Measurements from ENCODE around the gene SCNN1A.
A peak's percentile ranks its signal among the peaks of the same experiment; 100 is the strongest.

Gene SCNN1A

DNA sequence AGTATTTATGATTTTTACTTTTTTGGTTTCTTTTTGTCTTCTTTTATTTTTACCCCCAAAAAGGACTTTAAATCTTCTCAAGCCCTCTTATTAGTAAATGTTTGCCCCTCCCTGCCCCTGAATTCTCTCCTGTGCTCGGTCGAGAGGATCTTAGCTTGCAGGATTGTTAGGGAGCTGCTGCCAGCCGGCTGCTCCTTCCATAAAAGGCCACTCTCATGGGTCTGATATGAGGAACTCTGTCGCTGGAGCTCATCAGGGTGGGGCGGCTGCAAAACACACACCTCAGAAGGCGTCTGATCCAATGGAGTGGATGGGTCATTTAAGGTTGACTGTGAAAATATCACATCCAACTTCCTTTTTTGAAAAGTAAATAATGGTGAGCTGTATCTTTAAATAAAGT lies 17.1 kb upstream of the SCNN1A start:
- Mint-ChIP-seq H3K4me3 (no peak overlapping the region), H3K36me3 (no peaks in the 10 kb centered on the region), H3K27ac (no peak overlapping the region), H3K9me3 (no peaks in the 10 kb centered on the region), H3K27me3 (peaks cover 18 to 19% of the 10 kb centered on the region in 2 donors), H3K4me1 (no peaks in the 10 kb centered on the region)
- ATAC-seq (replicated peaks): no peak
- DNase-seq: no peak

DNA sequence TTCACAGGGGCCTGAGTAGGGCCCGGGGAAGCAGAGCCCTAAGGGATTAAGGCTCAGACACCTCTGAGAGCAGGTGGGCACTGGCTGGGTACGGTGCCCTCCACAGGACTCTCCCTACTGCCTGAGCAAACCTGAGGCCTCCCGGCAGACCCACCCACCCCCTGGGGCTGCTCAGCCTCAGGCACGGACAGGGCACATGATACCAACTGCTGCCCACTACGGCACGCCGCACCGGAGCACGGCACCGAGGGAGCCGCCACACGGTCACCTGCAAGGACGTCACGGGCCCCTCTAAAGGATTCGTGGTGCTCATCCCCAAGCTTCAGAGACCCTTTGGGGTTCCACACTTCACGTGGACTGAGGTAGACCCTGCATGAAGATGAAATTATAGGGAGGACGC lies 15.7 kb upstream of the SCNN1A start:
- peaks cover 19 to 22% of the 10 kb centered on the region in 2 donors for H3K27me3 Mint-ChIP-seq
- DNase-seq (no peak), ATAC-seq (replicated peaks) (no peak)
- no peaks in the 10 kb centered on the region for H3K36me3 Mint-ChIP-seq
- H3K4me1 Mint-ChIP-seq: no peaks in the 10 kb centered on the region
- H3K27ac Mint-ChIP-seq: no peak overlapping the region
- H3K9me3 Mint-ChIP-seq: no peaks in the 10 kb centered on the region
- no peak overlapping the region for H3K4me3 Mint-ChIP-seq

DNA sequence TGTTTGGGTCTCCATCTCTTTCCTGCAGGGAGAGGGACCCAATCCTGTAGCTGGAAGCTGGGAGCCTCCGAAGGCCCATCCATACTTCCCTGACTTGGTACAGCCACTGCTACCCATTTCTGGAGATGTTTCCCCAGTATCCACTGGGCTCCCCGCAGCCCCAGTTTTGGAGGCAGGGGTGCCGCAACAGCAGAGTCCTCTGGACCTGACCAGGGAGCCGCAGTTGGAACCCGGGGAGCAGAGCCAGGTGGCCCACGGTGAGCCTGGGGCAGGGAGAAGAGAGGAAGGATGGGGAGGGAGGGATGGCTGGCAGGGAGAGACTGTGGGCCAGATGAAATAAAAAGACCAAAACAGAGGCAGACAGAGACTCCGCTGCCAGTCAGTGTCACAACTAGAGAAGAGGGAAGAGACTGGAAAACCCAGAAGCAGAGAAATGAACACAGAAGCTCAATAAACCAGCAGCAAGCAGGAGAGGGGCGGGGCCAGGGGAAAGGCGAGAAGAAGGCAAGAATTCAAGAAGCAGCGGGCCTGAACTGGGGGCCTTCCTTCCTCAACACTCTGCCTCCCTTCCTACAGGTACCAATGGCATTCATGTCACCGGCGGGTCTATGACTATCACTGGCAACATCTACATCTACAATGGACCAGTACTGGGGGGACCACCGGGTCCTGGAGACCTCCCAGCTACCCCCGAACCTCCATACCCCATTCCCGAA lies 14.9 kb upstream of the SCNN1A start:
- Mint-ChIP-seq H3K9me3 (no peaks in the 10 kb centered on the region), H3K4me1 (no peaks in the 10 kb centered on the region), H3K27me3 (peaks cover 17 to 26% of the 10 kb centered on the region in 2 donors), H3K36me3 (no peaks in the 10 kb centered on the region), H3K4me3 (no peak overlapping the region), H3K27ac (no peak overlapping the region)
- DNase-seq (no peak), ATAC-seq (replicated peaks) (no peak)

DNA sequence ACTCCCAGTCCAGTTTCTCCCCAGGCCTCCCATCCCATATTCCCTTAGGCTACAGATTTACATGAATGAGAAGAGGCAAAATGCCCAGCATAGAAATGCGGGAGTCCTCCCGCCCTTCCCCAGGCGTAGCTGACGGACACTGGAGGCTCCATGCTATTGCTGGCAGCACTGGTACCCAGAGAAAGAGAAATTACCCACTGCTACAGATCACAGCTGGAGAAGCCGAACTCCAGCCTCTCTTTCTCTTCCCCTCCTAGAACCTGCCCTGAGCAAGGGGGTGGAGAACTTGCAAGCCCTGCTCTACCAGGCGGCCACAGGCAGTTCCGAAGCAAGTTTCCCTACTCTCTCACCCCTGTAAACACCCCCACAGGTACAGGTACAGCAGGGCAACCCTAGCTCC lies 12.2 kb upstream of the SCNN1A start:
- Mint-ChIP-seq H3K4me1 (peaks cover 5 to 6% of the 10 kb centered on the region in 2 donors), H3K27ac (no peak overlapping the region), H3K9me3 (no peaks in the 10 kb centered on the region), H3K27me3 (peaks cover 31 to 48% of the 10 kb centered on the region in 2 donors), H3K4me3 (no peak overlapping the region), H3K36me3 (no peaks in the 10 kb centered on the region)
- DNase-seq: no peak
- no peak for ATAC-seq (replicated peaks)

DNA sequence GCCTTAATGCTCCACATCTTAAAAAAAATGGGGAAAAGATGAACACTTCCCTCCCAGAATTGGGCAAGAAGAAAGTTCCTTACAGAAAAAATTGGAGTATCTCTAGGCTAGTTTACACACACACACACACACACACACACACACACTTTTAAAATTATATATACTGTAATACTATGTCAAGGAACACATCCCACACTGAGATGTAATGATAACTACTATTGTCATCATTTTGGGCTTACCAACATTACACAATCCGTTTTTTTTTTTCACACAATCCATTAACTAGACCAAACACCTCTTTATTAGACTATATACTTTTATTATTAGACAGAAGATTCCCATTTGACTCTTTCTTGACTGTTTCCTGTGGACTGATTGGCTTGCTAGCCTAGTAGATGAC lies 11.1 kb upstream of the SCNN1A start:
- H3K27me3 Mint-ChIP-seq: peaks cover 40 to 59% of the 10 kb centered on the region in 2 donors
- H3K4me1 Mint-ChIP-seq: peaks cover 5 to 7% of the 10 kb centered on the region in 2 donors
- DNase-seq (no peak), ATAC-seq (replicated peaks) (no peak)
- H3K36me3 Mint-ChIP-seq: no peaks in the 10 kb centered on the region
- no peaks in the 10 kb centered on the region for H3K9me3 Mint-ChIP-seq
- no peak overlapping the region for H3K4me3 Mint-ChIP-seq
- H3K27ac Mint-ChIP-seq: no peak overlapping the region

DNA sequence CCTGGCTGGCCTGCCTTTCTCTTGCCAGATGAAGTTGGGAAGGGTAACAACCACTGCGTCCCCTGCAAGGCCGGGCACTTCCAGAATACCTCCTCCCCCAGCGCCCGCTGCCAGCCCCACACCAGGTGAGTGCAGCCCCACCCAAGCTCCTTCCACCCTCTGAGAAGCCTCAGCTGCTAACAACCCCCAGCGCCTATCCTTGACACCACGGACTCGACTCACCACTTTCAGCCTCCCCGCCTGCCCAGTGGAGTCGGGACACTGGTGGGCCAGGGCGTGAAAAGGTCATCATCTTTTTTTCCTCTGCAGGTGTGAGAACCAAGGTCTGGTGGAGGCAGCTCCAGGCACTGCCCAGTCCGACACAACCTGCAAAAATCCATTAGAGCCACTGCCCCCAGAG lies 10.7 kb upstream of the SCNN1A start:
- no peak overlapping the region for H3K27ac Mint-ChIP-seq
- peaks cover 5 to 7% of the 10 kb centered on the region in 2 donors for H3K4me1 Mint-ChIP-seq
- no peak for DNase-seq
- no peak for ATAC-seq (replicated peaks)
- no peaks in the 10 kb centered on the region for H3K9me3 Mint-ChIP-seq
- H3K36me3 Mint-ChIP-seq: no peaks in the 10 kb centered on the region
- H3K27me3 Mint-ChIP-seq: peaks cover 45 to 63% of the 10 kb centered on the region in 2 donors
- H3K4me3 Mint-ChIP-seq: no peak overlapping the region

DNA sequence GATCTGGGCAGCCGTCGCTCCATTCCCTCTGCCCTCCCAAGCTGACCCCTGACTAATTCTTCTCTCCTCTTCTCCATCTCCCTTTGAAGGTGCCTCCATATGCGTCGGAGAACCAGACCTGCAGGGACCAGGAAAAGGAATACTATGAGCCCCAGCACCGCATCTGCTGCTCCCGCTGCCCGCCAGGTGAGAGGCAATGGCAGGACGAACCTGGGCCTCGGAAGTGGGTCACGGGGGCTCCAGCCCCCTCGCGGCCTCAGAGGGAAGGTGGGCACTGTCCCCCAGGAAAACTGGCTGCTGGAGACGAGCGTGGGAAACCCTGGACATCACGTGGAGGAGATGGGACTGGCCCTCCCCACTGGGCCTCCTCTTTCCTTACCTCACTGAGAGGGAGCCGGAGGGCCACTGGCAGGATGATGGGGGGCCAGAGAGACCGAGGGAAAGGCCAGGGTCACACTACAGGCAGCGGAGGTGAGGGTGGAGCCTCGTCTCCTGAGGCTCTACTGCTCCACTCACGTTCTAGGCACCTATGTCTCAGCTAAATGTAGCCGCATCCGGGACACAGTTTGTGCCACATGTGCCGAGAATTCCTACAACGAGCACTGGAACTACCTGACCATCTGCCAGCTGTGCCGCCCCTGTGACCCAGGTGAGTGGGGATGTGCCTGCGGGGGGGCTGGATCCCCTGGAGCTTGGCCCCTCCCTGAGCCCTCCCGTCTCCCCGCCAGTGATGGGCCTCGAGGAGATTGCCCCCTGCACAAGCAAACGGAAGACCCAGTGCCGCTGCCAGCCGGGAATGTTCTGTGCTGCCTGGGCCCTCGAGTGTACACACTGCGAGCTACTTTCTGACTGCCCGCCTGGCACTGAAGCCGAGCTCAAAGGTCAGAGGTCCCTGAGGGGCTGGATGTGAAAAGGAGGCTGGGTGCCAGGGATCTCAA lies 9.4 kb upstream of the SCNN1A start:
- Mint-ChIP-seq H3K9me3 (no peaks in the 10 kb centered on the region), H3K4me1 (peaks cover 5 to 7% of the 10 kb centered on the region in 2 donors), H3K27me3 (peaks cover 53 to 68% of the 10 kb centered on the region in 2 donors), H3K4me3 (peak overlapping the region; percentile 8 to 24), H3K36me3 (no peaks in the 10 kb centered on the region), H3K27ac (peak overlapping the region; percentile 63)
- ATAC-seq (replicated peaks): no peak
- DNase-seq: no peak

DNA sequence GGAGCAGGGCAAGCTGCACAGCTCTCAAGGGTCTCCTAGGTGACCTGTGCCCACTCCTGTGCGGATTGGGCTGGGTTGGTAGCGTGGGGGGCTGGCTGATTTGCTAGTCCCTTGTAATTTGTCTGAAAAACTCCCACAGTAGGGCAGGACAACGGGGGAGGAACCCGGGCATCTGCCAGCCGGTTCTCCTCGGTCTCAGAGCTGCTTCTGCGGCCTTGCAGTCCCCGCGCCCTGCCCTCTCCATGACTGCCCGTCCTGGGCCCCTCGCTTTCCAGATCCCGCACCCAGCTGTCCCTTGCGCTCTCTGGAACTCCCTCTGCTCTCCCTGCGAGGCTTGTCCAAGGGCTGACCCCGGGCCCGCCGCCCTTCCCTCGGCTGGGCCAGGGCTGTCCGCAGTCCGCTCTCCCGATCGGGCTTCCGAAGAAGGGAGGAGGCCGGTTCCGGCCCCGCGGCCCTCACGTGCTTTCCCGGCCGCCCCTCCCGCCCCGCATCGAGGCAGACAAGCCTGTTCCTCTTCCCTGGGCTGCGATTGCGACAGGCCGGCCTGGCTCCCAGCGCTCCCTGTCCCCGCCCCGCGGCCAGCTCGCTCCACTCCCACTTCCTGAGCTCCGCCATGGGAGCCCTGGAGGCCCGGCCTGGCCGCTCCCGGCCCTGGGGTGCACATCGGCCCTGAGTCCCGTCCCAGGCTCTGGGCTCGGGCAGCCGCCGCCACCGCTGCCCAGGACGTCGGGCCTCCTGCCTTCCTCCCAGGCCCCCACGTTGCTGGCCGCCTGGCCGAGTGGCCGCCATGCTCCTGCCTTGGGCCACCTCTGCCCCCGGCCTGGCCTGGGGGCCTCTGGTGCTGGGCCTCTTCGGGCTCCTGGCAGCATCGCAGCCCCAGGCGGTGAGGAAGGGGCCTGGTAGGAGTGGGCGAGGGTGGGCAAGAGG lies 8.5 kb upstream of the SCNN1A start, which contains the start of gene LTBR:
Gene LTBR, plus strand, starts transcription at position 591 of the 927 bp plus-strand sequence. Its CDS starts 197 bp downstream, at position 788.
- Mint-ChIP-seq H3K27me3 (peaks cover 57 to 70% of the 10 kb centered on the region in 2 donors), H3K27ac (peak within 1 kb of the TSS; percentile 80), H3K9me3 (no peaks in the 10 kb centered on the region), H3K4me1 (peaks cover 5 to 7% of the 10 kb centered on the region in 2 donors), H3K36me3 (no peaks in the 10 kb centered on the region), H3K4me3 (peak within 1 kb of the TSS; percentile 55 to 68)
- no peak for DNase-seq
- ATAC-seq (replicated peaks): peak; percentile 64 to 68

DNA sequence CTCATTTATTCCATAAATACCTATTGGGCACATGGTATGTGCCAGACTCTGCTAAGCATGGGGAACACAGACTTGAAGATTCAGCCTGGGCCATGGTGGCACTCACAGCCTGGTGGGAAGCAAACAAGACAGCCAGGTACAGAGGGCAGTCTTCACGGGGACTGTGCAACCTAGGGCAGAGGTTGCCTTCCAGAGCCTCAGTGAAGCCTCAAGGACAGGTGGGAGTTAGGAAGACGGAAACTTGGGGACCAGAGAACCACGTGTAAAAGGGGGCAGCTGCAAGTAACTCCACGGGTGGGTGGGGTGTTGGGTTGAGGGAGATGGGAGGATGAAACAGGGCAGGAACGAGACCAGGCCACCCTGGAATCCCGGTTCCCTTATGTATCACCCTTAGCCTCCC lies 7.6 kb upstream of the SCNN1A start:
- Mint-ChIP-seq H3K4me3 (peak overlapping the region; percentile 51 to 55), H3K27me3 (peaks cover 52 to 70% of the 10 kb centered on the region in 2 donors), H3K27ac (peak overlapping the region; percentile 80), H3K4me1 (peaks cover 5 to 7% of the 10 kb centered on the region in 2 donors), H3K36me3 (no peaks in the 10 kb centered on the region), H3K9me3 (no peaks in the 10 kb centered on the region)
- DNase-seq (no peak), ATAC-seq (replicated peaks) (no peak)

DNA sequence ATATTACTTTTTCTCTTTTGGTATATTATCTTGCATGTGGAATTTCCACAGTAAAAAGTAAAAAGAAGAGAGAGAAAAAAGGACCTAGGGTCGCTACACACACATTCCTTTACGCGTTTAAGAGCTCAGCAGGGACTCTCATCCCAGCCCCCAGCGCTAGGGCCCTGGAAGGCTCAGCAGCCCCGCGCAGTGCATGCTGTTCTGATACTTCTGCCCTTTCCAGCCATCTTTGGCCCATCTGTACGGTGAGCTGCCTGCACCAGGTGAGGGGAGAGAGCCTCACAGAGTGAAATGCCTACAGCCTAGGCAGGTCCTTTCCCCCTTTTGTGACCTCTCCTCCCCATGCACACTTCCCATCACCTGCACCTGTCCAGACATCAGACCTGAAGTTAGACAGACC lies 7.0 kb upstream of the SCNN1A start:
- Mint-ChIP-seq H3K27ac (no peak overlapping the region), H3K4me1 (peaks cover 5 to 7% of the 10 kb centered on the region in 2 donors), H3K9me3 (no peaks in the 10 kb centered on the region), H3K4me3 (no peak overlapping the region), H3K36me3 (no peaks in the 10 kb centered on the region), H3K27me3 (peaks cover 49 to 74% of the 10 kb centered on the region in 2 donors)
- no peak for ATAC-seq (replicated peaks)
- DNase-seq: no peak

DNA sequence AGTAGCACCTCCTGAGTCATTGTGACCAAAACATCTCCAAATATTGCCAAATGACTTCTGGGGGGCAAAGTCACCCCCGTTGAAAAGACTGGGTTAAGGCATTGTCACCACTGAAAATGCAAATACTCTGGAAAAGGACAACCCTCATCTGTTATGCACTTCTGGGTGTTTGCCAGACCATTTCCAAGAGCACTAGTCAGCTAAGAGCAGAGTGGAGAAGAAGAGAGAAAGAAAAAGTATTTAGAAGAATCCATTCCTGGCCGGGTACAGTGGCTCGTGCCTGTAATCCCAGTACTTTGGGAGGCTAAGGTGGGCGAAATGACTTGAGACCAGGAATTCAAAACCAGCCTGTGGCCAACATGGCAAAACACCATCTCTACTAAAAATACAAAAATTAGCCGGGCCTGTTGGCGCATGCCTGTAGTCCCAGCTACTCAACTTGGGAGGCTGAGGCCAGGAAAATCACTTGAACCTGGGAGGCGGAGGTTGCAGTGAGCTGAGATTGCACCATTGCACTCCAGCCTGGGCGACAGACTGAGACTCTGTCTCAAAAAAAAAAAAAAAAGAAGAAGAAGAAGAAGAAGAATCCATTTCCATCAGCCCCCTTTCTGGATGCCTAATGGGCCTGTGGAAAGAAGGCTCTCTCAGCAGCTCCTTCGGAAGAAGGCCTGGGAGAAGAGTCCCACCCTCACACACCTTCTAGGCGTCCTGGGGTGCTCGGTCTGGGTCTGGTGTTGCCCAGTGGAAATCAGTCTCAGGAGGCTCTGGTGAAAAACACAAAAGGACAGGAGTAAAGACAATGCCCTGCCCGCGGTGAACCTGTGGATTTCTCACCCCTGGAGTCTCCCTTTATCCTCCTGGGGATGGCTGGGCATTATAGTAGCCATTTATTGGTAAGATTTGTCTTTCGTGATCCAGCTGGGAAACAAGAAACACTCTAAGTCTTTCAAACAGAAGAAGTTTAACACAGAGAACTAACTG lies 5.1 kb upstream of the SCNN1A start:
- Mint-ChIP-seq H3K36me3 (no peaks in the 10 kb centered on the region), H3K9me3 (no peaks in the 10 kb centered on the region), H3K4me1 (peaks cover 5 to 7% of the 10 kb centered on the region in 2 donors), H3K27ac (no peak overlapping the region), H3K4me3 (no peak overlapping the region), H3K27me3 (peaks cover 57 to 85% of the 10 kb centered on the region in 2 donors)
- no peak for DNase-seq
- no peak for ATAC-seq (replicated peaks)

DNA sequence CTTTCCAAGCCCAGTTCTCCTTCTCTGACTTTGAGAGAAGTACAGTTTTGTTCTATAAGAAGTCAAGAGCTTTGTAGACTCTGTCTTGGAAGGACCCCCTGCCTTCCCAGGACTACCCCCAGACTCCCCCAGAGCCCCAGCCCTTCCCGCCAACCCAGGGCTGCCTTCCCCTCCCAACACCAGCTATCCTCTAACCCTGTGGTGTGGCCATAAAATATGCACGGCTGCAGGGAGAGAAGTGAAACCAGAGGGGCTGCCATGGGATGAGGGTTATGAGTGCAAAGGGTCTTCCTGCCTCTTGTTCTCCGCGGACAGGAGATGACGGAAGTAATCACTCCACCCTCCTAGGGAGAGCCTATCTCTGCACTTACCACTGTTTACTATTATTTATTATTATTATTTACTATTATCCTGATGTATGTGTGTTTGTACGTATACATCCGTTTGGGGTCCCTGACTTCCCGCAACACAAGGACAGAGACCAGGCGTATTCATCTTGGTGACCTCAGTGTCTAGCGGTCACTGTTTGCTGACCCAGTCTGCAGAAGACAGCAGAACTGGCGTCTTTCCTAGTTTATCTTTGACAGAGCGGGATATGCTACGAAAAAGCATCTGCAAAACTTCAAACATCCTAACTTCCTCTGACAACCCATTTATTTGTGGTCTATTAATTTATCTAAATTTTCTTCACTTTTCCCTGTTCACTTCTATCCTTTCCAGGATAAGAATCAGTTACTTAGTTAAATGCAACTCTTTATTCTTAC lies 3.5 kb upstream of the SCNN1A start:
- DNase-seq: no peak
- Mint-ChIP-seq H3K36me3 (no peaks in the 10 kb centered on the region), H3K27ac (no peak overlapping the region)

More for the DNA sequence above, 3.5 kb upstream of the SCNN1A start:
- Mint-ChIP-seq H3K9me3 (no peaks in the 10 kb centered on the region), H3K4me1 (peaks cover 2 to 7% of the 10 kb centered on the region in 2 donors), H3K4me3 (no peak overlapping the region), H3K27me3 (peaks cover 65 to 86% of the 10 kb centered on the region in 2 donors)
- ATAC-seq (replicated peaks): no peak
